Vagina (tissue), 2 donors: ENCODE measurements around the gene MYO1E.

Experiments used
- CTCF ChIP-seq, 3 experiments: fragments of 450-650 bp in 2 of 3; fragments of 200-600 bp in 1 of 3; sonication (generic) in 1 of 3; IDR thresholded peaks; one replicate each; pipeline ENCODE4 v1.5.1; 2017 to 2019; ENCODE audit warnings: antibody characterized with exemption in 3 of 3, mild to moderate bottlenecking in 2 of 3, moderate library complexity in 2 of 3
- POLR2A ChIP-seq, 2 donors: fragments of 450-650 bp; IDR thresholded peaks; one replicate each; pipeline ENCODE4 v1.6.1; 2017; ENCODE audit warnings: antibody characterized with exemption in 2 of 2, mild to moderate bottlenecking in 2 of 2, moderate library complexity in 2 of 2

GRCh38 chr15:59196416-59196815 lies 176.3 kb downstream of the MYO1E start:
- TF ChIP-seq CTCF (IDR thresholded peaks at IDR 0.05) (no peak), POLR2A (IDR thresholded peaks at IDR 0.05) (no peak)
